Endodermal cell (in vitro differentiated cells): ENCODE results near the gene CDH13. TPM values are rescaled to one million over a fixed set of nuclear protein-coding genes. Genes with fewer than 3 reads are reported as not detected.
A peak's percentile ranks its signal among the peaks of the same experiment; 100 is the strongest.

Experiments
- DNase-seq: peaks from one replicate; pipeline ENCODE4 v3.0.0-alpha.2; 2017
- H3K27ac ChIP-seq: 2 replicates; pipeline ENCODE4 v1.5.1; 2013; ENCODE audit warnings: mild to moderate bottlenecking, low read depth, low read length, moderate library complexity
- H3K27me3 ChIP-seq: 2 replicates; pipeline ENCODE4 v1.6.1; 2013; ENCODE audit warnings: mild to moderate bottlenecking, low read length, moderate library complexity; ENCODE audit not compliant: insufficient read depth, control insufficient read depth, poor library complexity, severe bottlenecking
- H3K36me3 ChIP-seq: 2 replicates; pipeline ENCODE4 v1.7.0; 2013; ENCODE audit warnings: mild to moderate bottlenecking, low read length, moderate library complexity; ENCODE audit not compliant: control insufficient read depth, insufficient read depth
- H3K4me1 ChIP-seq: one replicate; pipeline ENCODE4 v1.7.0; 2013; ENCODE audit warnings: low read length; ENCODE audit not compliant: control insufficient read depth, insufficient read depth
- H3K4me3 ChIP-seq: 2 replicates; pipeline ENCODE4 v1.5.1; 2013; ENCODE audit warnings: mild to moderate bottlenecking, low read length, moderate library complexity
- H3K9ac ChIP-seq: 2 replicates; pipeline ENCODE4 v1.6.1; 2013; ENCODE audit warnings: mild to moderate bottlenecking, low read length, moderate library complexity; ENCODE audit not compliant: poor library complexity, severe bottlenecking; ENCODE audit errors: extremely low read depth
- H3K9me3 ChIP-seq: 2 replicates; pipeline ENCODE4 v1.6.1; 2013; ENCODE audit warnings: mild to moderate bottlenecking, low read length, moderate library complexity; ENCODE audit not compliant: control insufficient read depth
- H3K27ac Mint-ChIP-seq: 2 replicates; pipeline ENCODE4 v1.8.0; 2020; ENCODE audit warnings: mixed read lengths
- H3K27me3 Mint-ChIP-seq: 2 replicates; pipeline ENCODE4 v1.8.0; 2021; ENCODE audit warnings: mild to moderate bottlenecking, mixed read lengths; ENCODE audit not compliant: insufficient read depth
- H3K36me3 Mint-ChIP-seq: 2 replicates; pipeline ENCODE4 v1.8.0; 2020; ENCODE audit warnings: low read depth, mixed read lengths
- H3K4me1 Mint-ChIP-seq: 2 replicates; pipeline ENCODE4 v1.8.0; 2020; ENCODE audit warnings: mixed read lengths
- H3K4me3 Mint-ChIP-seq: 2 replicates; pipeline ENCODE4 v1.8.0; 2020; ENCODE audit warnings: mild to moderate bottlenecking, moderate library complexity, mixed read lengths
- H3K9me3 Mint-ChIP-seq: 2 replicates; pipeline ENCODE4 v1.8.0; 2020; ENCODE audit warnings: mild to moderate bottlenecking, mixed read lengths
- CTCF ChIP-seq: fragments of 200-600 bp; sonication (generic); conservative IDR thresholded peaks from 2 replicates; pipeline ENCODE4 v1.5.0; 2021; ENCODE audit warnings: antibody characterized with exemption, mild to moderate bottlenecking
- WGBS, 2 experiments: methylation state at CpG; one replicate each; pipeline versions ENCODE4 v1.1.5 to v1.1.7; 2013; ENCODE audit warnings: missing lambda C conversion rate in 2 of 2, mixed read lengths in 1 of 2; ENCODE audit not compliant: insufficient coverage in 1 of 2, insufficient read length in 1 of 2; 5-methylcytosine and 5-hydroxymethylcytosine counted together
- total RNA-seq, 2 donors: library from RNA; stranded (reverse); fragmentation: NEBNext Ultra II Directional in 1 of 2; extraction: Animal tissue kit (Norgen Biotek cat#: 25700) in 1 of 2; gene quantifications; 2 replicates in 1 of 2; 3 replicates in 1 of 2; pipeline ENCODE4 v1.2.1, GENCODE V29; 2021

Gene CDH13
- total RNA-seq, 2 donors from 2014 or later, result 0.86 to 1.8 TPM

- Histone ChIP-seq H3K27me3 (no peaks in the 10 kb centered on the region), H3K27ac (no peak overlapping the region), H3K4me1 (peaks cover 2% of the 10 kb centered on the region), H3K9ac (no peak overlapping the region), H3K4me3 (no peak overlapping the region), H3K9me3 (peaks cover 54% of the 10 kb centered on the region), H3K36me3 (no peaks in the 10 kb centered on the region)
- H3K4me1 Mint-ChIP-seq, result peaks cover 29% of the 10 kb centered on the region
- H3K9me3 Mint-ChIP-seq, result peaks cover 47% of the 10 kb centered on the region
- no peak overlapping the region for H3K27ac Mint-ChIP-seq
- H3K36me3 Mint-ChIP-seq, result peaks cover 18% of the 10 kb centered on the region
- TF ChIP-seq CTCF, result no peak
- H3K4me3 Mint-ChIP-seq, result no peak overlapping the region
- H3K27me3 Mint-ChIP-seq, result no peaks in the 10 kb centered on the region
- DNase-seq, result no peak
- WGBS, 2 experiments, result 90 to 100% methylated on average over 2 to 4 of the region's 4 CpGs
Observed at GRCh38 chr16:83837566-83837965, 1210.8 kb downstream of the CDH13 start.

GRCh38 chr16:83838151-83838550 lies 1211.4 kb downstream of the CDH13 start:
- DNase-seq, result no peak
- H3K4me3 Mint-ChIP-seq, result no peak overlapping the region
- Histone ChIP-seq H3K27ac (no peak overlapping the region), H3K4me1 (peaks cover 5% of the 10 kb centered on the region), H3K9me3 (peaks cover 48% of the 10 kb centered on the region), H3K36me3 (no peaks in the 10 kb centered on the region), H3K9ac (no peak overlapping the region), H3K27me3 (no peaks in the 10 kb centered on the region), H3K4me3 (peak overlapping the region; percentile 26)
- peaks cover 35% of the 10 kb centered on the region for H3K4me1 Mint-ChIP-seq
- 96% methylated on average over 4 of the region's 4 CpGs for WGBS, 2 experiments
- H3K27ac Mint-ChIP-seq, result no peak overlapping the region
- H3K36me3 Mint-ChIP-seq, result peaks cover 13% of the 10 kb centered on the region
- no peaks in the 10 kb centered on the region for H3K27me3 Mint-ChIP-seq
- TF ChIP-seq CTCF, result no peak
- H3K9me3 Mint-ChIP-seq, result peaks cover 41% of the 10 kb centered on the region

GRCh38 chr16:83839561-83839960 lies 1212.8 kb downstream of the CDH13 start:
- Mint-ChIP-seq H3K9me3 (peaks cover 31% of the 10 kb centered on the region), H3K27ac (peak overlapping the region; percentile 91), H3K36me3 (peaks cover 4% of the 10 kb centered on the region), H3K27me3 (no peaks in the 10 kb centered on the region), H3K4me1 (peaks cover 44% of the 10 kb centered on the region), H3K4me3 (no peak overlapping the region)
- peak overlapping the region; percentile 33 for H3K4me3 ChIP-seq
- TF ChIP-seq CTCF, result no peak
- H3K36me3 ChIP-seq, result no peaks in the 10 kb centered on the region
- no peak for DNase-seq
- peaks cover 5% of the 10 kb centered on the region for H3K4me1 ChIP-seq
- WGBS, 2 experiments, result 63 to 75% methylated on average over 1 to 2 of the region's 3 CpGs
- H3K9me3 ChIP-seq, result peaks cover 36% of the 10 kb centered on the region
- H3K9ac ChIP-seq, result no peak overlapping the region
- H3K27me3 ChIP-seq, result no peaks in the 10 kb centered on the region
- no peak overlapping the region for H3K27ac ChIP-seq
